Measurements from ENCODE around the gene PROP1.

Gene PROP1

GRCh38 chr5:177984584-177985206 lies 11.3 kb downstream of the PROP1 start:
- H3K27me3 ChIP-seq (ENCODE audit: insufficient read depth, low read length, poor library complexity) = no peaks in the 10 kb centered on the region
- ATAC-seq (ENCODE audit: insufficient read depth, low read depth) (no peak), DNase-seq (no peak)
- no peak overlapping the region for H2AFZ ChIP-seq (ENCODE audit: low read depth, low read length)
- H3K27ac ChIP-seq (ENCODE audit: low read length) = no peak overlapping the region
- no peaks in the 10 kb centered on the region for H4K20me1 ChIP-seq (ENCODE audit: insufficient read depth, low read length)
- H3K9ac ChIP-seq (ENCODE audit: low read depth, low read length) = no peak overlapping the region
- no peak overlapping the region for H3K4me2 ChIP-seq (ENCODE audit: insufficient read depth, low read length)
- H3K9me3 ChIP-seq (ENCODE audit: insufficient read depth, low read length, severe bottlenecking) = no peaks in the 10 kb centered on the region
- H3K4me1 ChIP-seq (ENCODE audit: insufficient read depth, low read length) = no peaks in the 10 kb centered on the region
- no peaks in the 10 kb centered on the region for H3K36me3 ChIP-seq (ENCODE audit: insufficient read depth, low read length)
- TF ChIP-seq EZH2 (IDR thresholded peaks at IDR 0.05; ENCODE audit: borderline replicate concordance, low read depth, low read length, severe bottlenecking) (no peak), CTCF (IDR thresholded peaks at IDR 0.05; ENCODE audit: borderline replicate concordance, extremely low read depth, low read length, poor library complexity, severe bottlenecking) (no peak)
- no peak overlapping the region for H3K4me3 ChIP-seq (ENCODE audit: low read depth in 1 of 2, low read length in 2 of 2)
- H3K79me2 ChIP-seq (ENCODE audit: insufficient read depth, low read length) = no peaks in the 10 kb centered on the region

GRCh38 chr5:177983763-177984583 lies 12.1 kb downstream of the PROP1 start:
- Histone ChIP-seq H3K9me3 (ENCODE audit: insufficient read depth, low read length, severe bottlenecking) (no peaks in the 10 kb centered on the region), H3K4me3 (ENCODE audit: low read depth in 1 of 2, low read length in 2 of 2) (no peak overlapping the region), H3K27ac (ENCODE audit: low read length) (no peak overlapping the region), H3K4me1 (ENCODE audit: insufficient read depth, low read length) (no peaks in the 10 kb centered on the region), H4K20me1 (ENCODE audit: insufficient read depth, low read length) (no peaks in the 10 kb centered on the region), H3K4me2 (ENCODE audit: insufficient read depth, low read length) (no peak overlapping the region), H3K27me3 (ENCODE audit: insufficient read depth, low read length, poor library complexity) (no peaks in the 10 kb centered on the region), H3K9ac (ENCODE audit: low read depth, low read length) (no peak overlapping the region), H3K79me2 (ENCODE audit: insufficient read depth, low read length) (no peaks in the 10 kb centered on the region), H3K36me3 (ENCODE audit: insufficient read depth, low read length) (no peaks in the 10 kb centered on the region), H2AFZ (ENCODE audit: low read depth, low read length) (no peak overlapping the region)
- no peak for ATAC-seq (ENCODE audit: insufficient read depth, low read depth)
- DNase-seq = no peak
- TF ChIP-seq EZH2 (IDR thresholded peaks at IDR 0.05; ENCODE audit: borderline replicate concordance, low read depth, low read length, severe bottlenecking) = no peak
- no peak for TF ChIP-seq CTCF (IDR thresholded peaks at IDR 0.05; ENCODE audit: borderline replicate concordance, extremely low read depth, low read length, poor library complexity, severe bottlenecking)

- DNase-seq (no peak), ATAC-seq (ENCODE audit: insufficient read depth, low read depth) (no peak)
- no peaks in the 10 kb centered on the region for H3K27me3 ChIP-seq (ENCODE audit: insufficient read depth, low read length, poor library complexity)
- no peaks in the 10 kb centered on the region for H3K79me2 ChIP-seq (ENCODE audit: insufficient read depth, low read length)
- H3K9me3 ChIP-seq (ENCODE audit: insufficient read depth, low read length, severe bottlenecking) = no peaks in the 10 kb centered on the region
- no peaks in the 10 kb centered on the region for H4K20me1 ChIP-seq (ENCODE audit: insufficient read depth, low read length)
- no peaks in the 10 kb centered on the region for H3K36me3 ChIP-seq (ENCODE audit: insufficient read depth, low read length)
- no peak overlapping the region for H3K27ac ChIP-seq (ENCODE audit: low read length)
- H3K4me3 ChIP-seq (ENCODE audit: low read depth in 1 of 2, low read length in 2 of 2) = no peak overlapping the region
- no peak for TF ChIP-seq CTCF (IDR thresholded peaks at IDR 0.05; ENCODE audit: borderline replicate concordance, extremely low read depth, low read length, poor library complexity, severe bottlenecking)
- TF ChIP-seq EZH2 (IDR thresholded peaks at IDR 0.05; ENCODE audit: borderline replicate concordance, low read depth, low read length, severe bottlenecking) = no peak
- no peaks in the 10 kb centered on the region for H3K4me1 ChIP-seq (ENCODE audit: insufficient read depth, low read length)
- H2AFZ ChIP-seq (ENCODE audit: low read depth, low read length) = no peak overlapping the region
- H3K9ac ChIP-seq (ENCODE audit: low read depth, low read length) = no peak overlapping the region
- no peak overlapping the region for H3K4me2 ChIP-seq (ENCODE audit: insufficient read depth, low read length)
Observed at GRCh38 chr5:177982956-177983355, 13.1 kb downstream of the PROP1 start.

Data from DND-41 (cell line).